ENCODE data around the gene IL22RA1.

The IL22RA1 gene

GRCh38 chr1:24138476-24139221, 4.3 kb downstream of the IL22RA1 start:
- no peak for DNase-seq (ENCODE audit: low read depth in 2 of 2)

DNA sequence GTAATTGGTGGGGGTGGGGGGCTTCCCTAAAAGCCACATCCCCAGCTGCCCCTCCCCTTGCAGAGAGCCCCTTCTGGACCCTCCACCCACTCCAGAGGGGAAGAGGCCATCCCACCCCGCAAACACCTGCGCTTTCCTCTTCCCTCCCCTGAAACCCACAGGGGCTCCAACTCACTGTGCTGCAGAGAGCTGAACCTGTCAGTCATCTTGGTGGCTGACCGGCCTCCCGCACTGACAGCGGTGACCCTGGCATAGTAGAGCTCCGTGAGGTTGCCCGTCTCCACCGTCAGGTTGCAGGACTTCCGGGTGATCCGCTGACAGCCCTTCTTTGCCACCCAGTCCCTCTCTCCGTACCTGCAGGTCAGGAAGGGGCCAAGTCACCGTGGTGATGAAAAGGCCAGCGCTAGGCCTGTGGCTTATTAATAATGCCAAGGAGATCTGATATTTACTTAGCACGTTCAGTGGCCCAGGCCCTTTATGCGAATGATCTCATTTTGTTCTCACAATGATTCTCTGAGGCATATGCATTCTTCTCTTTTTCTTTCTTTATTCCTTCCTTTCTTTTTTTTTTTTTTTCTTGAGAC, 5.9 kb downstream of the IL22RA1 start:
- DNase-seq (ENCODE audit: low read depth in 2 of 2), result no peak

DNA sequence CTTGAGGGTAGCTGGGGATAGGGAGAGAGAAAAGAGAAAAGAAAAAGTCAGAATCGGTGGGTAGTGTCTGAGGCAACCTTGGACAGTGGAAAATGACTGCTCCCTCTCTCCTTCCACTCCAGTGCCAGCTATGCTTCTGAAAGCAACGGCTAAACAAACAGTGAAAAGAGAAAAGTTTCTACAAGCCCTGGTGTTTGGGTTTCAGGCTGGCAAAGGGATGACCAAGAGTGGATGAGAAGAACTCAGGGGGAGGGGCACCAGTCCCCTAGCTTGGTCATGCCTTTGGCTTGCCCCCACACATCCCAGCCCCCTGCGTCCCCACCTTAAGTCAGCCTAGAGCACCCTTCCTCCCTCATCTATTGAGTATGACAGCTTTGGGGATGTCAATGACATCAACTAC, 8.6 kb downstream of the IL22RA1 start:
- DNase-seq (ENCODE audit: low read depth in 2 of 2), result no peak

GRCh38 chr1:24133819-24134218, 9.1 kb downstream of the IL22RA1 start:
- no peak for DNase-seq (ENCODE audit: low read depth in 2 of 2)

- no peak for DNase-seq (ENCODE audit: low read depth in 2 of 2)
These were observed 12.6 kb downstream of the IL22RA1 start for GRCh38 chr1:24130385-24130784.

- no peak for DNase-seq (ENCODE audit: low read depth in 2 of 2)
These were observed 15.1 kb downstream of the IL22RA1 start for GRCh38 chr1:24127801-24128363.

- no peak for DNase-seq (ENCODE audit: low read depth in 2 of 2)
These were observed 15.7 kb downstream of the IL22RA1 start for GRCh38 chr1:24127134-24127800.

DNA sequence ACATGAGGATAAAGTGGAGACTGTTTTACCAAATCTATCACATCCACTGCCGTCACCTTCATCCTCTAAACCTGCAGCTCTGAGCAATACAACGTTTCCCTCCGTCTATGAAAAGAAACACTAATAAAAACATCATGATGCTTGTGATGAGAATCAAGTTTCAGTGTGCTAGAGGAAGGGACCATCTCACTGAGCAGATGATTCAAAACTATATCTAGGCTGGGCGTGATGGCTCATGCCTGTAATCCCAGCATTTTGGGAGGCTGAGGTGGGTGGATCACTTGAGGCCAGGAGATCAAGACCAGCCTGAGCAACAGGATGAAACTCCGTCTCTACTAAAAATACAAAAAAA, 16.3 kb downstream of the IL22RA1 start:
- no peak for DNase-seq (ENCODE audit: low read depth in 2 of 2)

DNA sequence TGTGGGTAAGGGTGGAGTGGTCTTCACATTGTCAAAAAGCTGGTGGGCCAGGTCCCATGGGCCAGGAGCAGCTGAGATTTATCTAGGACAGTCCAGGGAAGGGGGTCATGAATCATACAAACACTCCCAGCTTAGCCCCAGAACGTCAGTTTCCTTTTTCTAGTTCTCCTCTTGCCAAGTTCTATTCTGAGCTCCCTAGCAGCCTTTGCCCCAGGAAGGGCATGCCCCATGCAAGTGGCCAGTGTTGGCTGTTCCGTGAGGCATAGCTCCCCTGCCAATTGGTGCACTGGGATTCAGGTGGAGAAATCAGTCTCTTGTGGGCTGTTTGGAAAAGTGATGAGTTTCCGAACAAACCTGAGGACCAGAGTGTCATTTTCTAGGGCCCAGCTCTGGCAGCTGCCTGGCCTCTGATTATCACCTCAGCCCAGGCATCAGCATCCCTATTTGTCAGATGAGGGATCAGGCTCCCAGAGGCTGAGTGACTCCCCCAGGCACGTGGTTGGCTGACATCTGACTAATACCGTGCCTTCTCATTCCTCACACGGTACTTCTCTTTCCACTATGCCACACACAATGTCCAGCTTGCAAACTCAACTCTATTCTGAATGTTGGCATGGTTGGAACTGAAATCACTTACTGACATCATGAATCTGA, 16.8 kb downstream of the IL22RA1 start:
- DNase-seq (ENCODE audit: low read depth in 2 of 2), result no peak

- no peak for DNase-seq (ENCODE audit: low read depth in 2 of 2)
These were observed 17.5 kb downstream of the IL22RA1 start for GRCh38 chr1:24125456-24125855.

GRCh38 chr1:24124980-24125379, 18.0 kb downstream of the IL22RA1 start:
- no peak for DNase-seq (ENCODE audit: low read depth in 2 of 2)

DNA sequence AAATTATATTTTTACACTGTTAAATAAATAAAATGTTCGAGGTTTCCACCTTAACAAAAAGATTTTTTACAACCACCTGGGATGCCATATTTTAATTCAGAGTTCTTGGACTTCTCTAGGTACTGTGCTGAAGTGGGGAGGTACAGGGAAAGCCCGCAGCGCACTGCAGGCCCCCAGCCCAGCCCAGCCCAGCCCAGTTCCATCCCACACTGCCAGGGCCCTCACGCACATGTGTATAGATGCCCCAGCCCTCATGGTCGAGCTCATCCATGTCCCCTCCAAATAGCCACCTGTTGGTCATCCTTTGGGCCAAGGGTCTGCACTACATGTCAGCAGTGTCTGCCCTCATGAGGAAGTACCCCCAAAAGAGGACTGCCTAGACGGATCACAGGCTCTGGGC, 19.3 kb downstream of the IL22RA1 start:
- no peak for DNase-seq (ENCODE audit: low read depth in 2 of 2)

DNA sequence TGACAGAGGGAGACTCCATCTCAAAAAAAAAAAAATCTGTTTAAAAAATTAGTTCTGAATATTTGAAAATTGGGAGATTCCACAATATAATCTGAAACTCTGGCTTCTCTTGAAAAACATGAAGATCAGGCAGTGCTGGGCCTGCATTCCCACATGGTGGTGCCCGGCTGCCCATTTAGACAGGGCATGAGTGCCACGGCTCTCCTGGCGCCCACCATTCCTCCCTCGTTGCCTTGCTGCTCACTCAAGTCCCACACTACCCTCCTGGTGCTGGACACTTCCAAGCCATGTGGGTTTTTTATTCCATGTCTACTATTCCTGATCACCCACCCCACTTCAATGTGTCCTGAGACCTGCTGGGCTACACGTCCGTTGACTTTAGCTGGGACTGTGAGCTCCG, 20.2 kb downstream of the IL22RA1 start:
- no peak for DNase-seq (ENCODE audit: low read depth in 2 of 2)

DNA sequence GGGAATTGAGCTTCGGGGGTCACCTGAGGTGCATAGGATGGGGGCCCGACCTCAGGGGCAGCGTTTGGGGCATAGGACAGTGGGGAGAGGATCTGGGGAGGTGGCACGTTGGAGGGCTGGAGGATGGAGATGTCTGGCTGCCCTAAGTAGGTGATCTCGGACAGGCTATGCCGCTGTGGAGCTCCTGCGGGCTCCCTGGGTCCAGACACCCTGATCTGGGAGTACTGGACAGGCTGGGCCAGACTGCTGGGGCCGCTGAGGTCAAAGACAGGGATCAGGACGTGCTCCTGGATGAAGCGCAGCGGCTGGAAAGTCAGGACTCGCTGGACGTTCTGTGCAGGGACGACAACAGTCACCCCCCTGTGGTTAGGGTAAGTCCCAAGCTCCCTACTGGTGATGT, 21.5 kb downstream of the IL22RA1 start:
- DNase-seq (ENCODE audit: low read depth in 2 of 2), result no peak

- no peak for DNase-seq (ENCODE audit: low read depth in 2 of 2)
These were observed 22.0 kb downstream of the IL22RA1 start for GRCh38 chr1:24120965-24121364.

DNA sequence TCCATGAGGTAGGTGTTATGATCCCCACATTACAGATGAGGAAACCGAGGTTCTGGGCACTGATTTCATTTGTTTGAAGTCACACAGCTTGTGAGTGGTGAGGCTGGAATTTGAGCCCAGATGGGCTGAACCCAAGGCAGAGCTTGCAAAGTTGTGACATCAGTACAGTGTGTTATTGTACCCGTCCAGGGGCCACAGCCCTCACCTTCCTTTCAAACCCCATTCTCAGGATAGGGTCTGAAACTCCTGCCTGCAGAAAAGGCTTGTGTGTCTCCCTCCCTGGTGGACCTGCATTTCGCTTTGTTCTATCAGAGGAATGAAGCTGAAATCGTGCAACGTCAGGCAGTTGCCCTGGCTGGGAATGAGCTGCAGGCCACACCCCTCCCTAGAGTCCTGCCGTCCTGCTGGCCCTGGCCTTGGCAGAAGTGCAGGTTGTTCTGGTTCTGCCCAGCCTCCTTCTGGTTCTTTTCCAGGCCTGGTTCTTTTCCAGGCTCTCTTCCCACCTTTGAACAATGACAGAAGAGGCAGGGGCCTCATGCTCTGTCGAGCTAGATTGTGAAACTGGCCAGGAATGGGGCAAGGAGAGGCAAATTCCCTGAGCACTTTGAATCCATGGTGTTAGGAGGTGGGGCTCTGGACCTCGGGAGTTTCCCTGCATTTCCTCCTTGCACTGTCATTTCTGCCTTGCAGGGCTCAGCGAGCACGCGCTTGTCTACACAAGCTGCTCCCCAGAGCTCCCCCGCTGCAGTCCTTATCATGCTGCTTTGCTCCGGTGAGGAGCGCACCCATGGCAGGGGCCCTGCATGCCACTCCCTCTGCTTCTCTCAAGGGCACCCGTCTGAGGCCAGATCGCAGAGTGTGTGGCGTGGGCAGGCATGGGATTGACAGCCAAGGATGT, 22.8 kb downstream of the IL22RA1 start:
- DNase-seq (ENCODE audit: low read depth in 2 of 2), result no peak

DNA sequence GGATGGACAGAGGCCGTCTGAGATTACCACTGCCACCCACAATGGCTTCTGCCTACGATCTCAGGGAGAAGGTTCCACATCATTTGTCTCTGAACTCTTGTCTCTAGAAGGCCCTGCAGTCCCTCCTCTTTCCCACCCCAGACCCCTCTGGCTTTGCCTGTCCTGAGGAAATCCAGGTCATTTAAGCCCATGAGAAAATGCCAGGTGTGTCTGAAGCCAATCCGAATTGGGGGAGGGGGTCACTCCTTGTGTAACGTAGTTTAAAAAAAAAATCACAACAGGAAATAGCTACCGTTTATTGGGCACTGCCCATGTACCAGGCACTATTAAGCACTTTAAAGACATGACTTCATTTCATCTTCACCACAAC, 23.5 kb downstream of the IL22RA1 start:
- no peak for DNase-seq (ENCODE audit: low read depth in 2 of 2)

DNA sequence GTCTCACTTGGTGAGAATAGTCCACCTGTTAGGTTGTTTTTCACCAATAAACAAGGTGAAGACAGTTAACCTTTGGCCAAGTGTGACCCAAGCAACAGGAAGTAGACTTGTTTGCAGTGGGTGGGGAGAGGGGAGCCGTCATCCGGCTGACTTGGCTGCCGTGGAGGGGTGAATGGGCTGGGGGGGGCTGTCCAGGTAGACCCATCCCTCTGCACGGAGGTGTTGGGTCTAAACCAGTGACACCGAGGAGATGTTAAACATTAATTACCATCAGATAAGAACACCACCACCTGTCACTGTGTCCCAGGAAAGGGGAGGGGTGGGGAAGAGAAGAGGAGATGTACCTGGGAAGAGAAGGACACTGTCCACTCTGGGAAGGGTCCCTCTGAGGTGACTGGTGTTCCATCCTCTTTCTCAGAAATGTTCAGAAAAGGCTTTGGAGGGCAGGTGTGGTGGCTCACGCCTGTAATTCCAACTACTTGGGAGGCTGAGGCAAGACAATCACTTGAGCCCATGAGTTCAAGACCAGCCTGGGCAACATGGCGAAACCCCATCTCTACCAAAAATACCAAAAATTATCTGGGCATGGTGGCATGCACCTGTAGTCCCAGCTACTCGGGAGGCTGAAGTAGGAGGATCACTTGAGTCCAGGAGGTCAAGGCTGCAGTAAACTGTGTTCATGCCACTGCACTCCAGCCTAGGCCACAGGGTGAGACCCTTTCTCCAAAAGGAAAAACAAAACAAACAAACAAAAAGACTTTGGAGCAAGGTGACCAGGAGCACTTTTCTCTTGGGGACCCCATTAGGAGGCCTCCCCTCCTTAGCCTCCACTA, 24.3 kb downstream of the IL22RA1 start:
- DNase-seq (ENCODE audit: low read depth in 2 of 2), result no peak

DNA sequence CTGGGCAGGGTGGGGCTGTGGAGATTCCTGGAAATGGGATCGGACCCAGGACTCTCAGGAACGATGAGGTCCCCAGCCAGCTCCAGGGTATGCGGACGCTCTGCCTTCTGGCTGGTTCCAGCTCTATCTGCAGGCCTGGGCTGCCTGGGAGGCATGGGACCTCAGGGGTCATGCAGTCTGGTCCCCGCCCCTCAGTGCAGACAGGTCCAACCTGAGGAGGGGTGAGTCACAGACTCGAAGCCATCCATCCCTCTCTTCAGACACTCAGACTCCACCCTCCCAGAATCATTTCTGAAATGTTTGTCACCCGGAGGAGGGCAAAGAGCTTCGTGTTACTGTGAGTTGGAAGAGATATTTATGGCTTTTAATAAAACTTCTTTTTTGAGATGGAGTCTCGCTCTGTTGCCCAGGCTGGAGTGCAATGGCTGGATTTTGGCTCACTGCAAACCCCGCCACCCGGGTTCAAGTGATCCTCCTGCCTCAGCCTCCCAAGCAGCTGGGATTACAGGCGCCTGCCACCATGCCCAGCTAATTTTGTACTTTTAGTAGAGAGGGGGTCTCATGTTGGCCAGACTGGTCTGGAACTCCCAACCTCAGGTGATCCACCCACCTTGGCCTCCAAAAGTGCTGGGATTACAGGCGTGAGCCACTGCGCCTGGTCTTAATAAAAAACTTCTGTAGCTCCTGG, 25.1 kb downstream of the IL22RA1 start:
- no peak for DNase-seq (ENCODE audit: low read depth in 2 of 2)

GRCh38 chr1:24117132-24117531, 25.8 kb downstream of the IL22RA1 start:
- DNase-seq (ENCODE audit: low read depth in 2 of 2), result no peak
